HG03064 (cell line): ENCODE results near the gene HTT.

Experiments
- ATAC-seq: cut with Tn5 transposase; IDR thresholded peaks from one replicate; pipeline ENCODE4 v1.9.1; 2021; ENCODE audit warnings: low read depth; ENCODE audit not compliant: unreplicated experiment

HTT gene

GRCh38 chr4:3229964-3230363 lies 155.5 kb downstream of the HTT start:
- ATAC-seq = no peak

GRCh38 chr4:3231471-3231870 lies 157.0 kb downstream of the HTT start:
- ATAC-seq = no peak

GRCh38 chr4:3232001-3232400 lies 157.5 kb downstream of the HTT start:
- no peak for ATAC-seq

GRCh38 chr4:3232871-3233271 lies 158.4 kb downstream of the HTT start:
- ATAC-seq = no peak

- ATAC-seq = no peak
Observed at GRCh38 chr4:3233391-3234071, 159.1 kb downstream of the HTT start.

GRCh38 chr4:3234171-3235029 lies 159.9 kb downstream of the HTT start:
- ATAC-seq = no peak

GRCh38 chr4:3235030-3235345 lies 160.5 kb downstream of the HTT start:
- ATAC-seq = no peak

- no peak for ATAC-seq
Observed at GRCh38 chr4:3235581-3235980, 161.1 kb downstream of the HTT start.

- ATAC-seq = no peak
Observed at GRCh38 chr4:3236326-3236878, 161.9 kb downstream of the HTT start.

GRCh38 chr4:3237266-3237665 lies 162.8 kb downstream of the HTT start:
- ATAC-seq = no peak

- no peak for ATAC-seq
Observed at GRCh38 chr4:3237712-3238560, 163.5 kb downstream of the HTT start.

- ATAC-seq = no peak
Observed at GRCh38 chr4:3238721-3239120, 164.2 kb downstream of the HTT start.

- no peak for ATAC-seq
Observed at GRCh38 chr4:3239303-3239702, 164.8 kb downstream of the HTT start.

GRCh38 chr4:3239998-3240920 lies 165.8 kb downstream of the HTT start:
- ATAC-seq = no peak

GRCh38 chr4:3240936-3241522 lies 166.5 kb downstream of the HTT start:
- no peak for ATAC-seq

GRCh38 chr4:3241898-3242524 lies 167.5 kb downstream of the HTT start:
- ATAC-seq = no peak

- ATAC-seq = no peak
Observed at GRCh38 chr4:3243136-3243780, 168.8 kb downstream of the HTT start.

GRCh38 chr4:3244002-3244401 lies 169.5 kb downstream of the HTT start:
- ATAC-seq = no peak

GRCh38 chr4:3244747-3245146 lies 170.3 kb downstream of the HTT start:
- no peak for ATAC-seq
